BLaER1 (cell line): Measurements from ENCODE around the gene DNER.

Source experiments
- H3K27ac ChIP-seq: shearing (Covaris generic); formaldehyde crosslinking; 2 replicates; pipeline ENCODE4 v1.8.1; 2022
- H3K27me3 ChIP-seq: shearing (Covaris generic); formaldehyde crosslinking; 2 replicates; pipeline ENCODE4 v1.8.1; 2022
- H3K36me3 ChIP-seq: shearing (Covaris generic); formaldehyde crosslinking; 2 replicates; pipeline ENCODE4 v1.8.1; 2022
- H3K4me1 ChIP-seq: shearing (Covaris generic); formaldehyde crosslinking; 2 replicates; pipeline ENCODE4 v1.8.1; 2022
- H3K4me2 ChIP-seq: shearing (Covaris generic); formaldehyde crosslinking; 2 replicates; pipeline ENCODE4 v1.8.1; 2022
- H3K4me3 ChIP-seq: shearing (Covaris generic); formaldehyde crosslinking; 2 replicates; pipeline ENCODE4 v1.8.1; 2022
- H3K9ac ChIP-seq: shearing (Covaris generic); formaldehyde crosslinking; 2 replicates; pipeline ENCODE4 v1.8.1; 2022
- H3K9me3 ChIP-seq: shearing (Covaris generic); formaldehyde crosslinking; 2 replicates; pipeline ENCODE4 v1.8.1; 2022
- H4K20me1 ChIP-seq: shearing (Covaris generic); formaldehyde crosslinking; 2 replicates; pipeline ENCODE4 v1.8.1; 2022
- Cebpa-rat ChIP-seq: shearing (Covaris generic); IDR thresholded peaks from 2 replicates; pipeline ENCODE4 v1.8.1; 2022

Gene DNER

GRCh38 chr2:229451852-229452251, 262.5 kb downstream of the DNER start:
- H3K4me1 ChIP-seq, result no peaks in the 10 kb centered on the region
- H3K9me3 ChIP-seq, result no peaks in the 10 kb centered on the region
- no peak overlapping the region for H3K27ac ChIP-seq
- no peak overlapping the region for H3K9ac ChIP-seq
- no peaks in the 10 kb centered on the region for H4K20me1 ChIP-seq
- no peak for TF ChIP-seq Cebpa-rat
- no peaks in the 10 kb centered on the region for H3K36me3 ChIP-seq
- H3K27me3 ChIP-seq, result no peaks in the 10 kb centered on the region
- H3K4me3 ChIP-seq, result no peak overlapping the region
- H3K4me2 ChIP-seq, result no peak overlapping the region

- Histone ChIP-seq H3K9me3 (no peaks in the 10 kb centered on the region), H3K36me3 (no peaks in the 10 kb centered on the region), H3K27ac (no peak overlapping the region), H3K9ac (no peak overlapping the region), H3K4me1 (0 out of 2 replicates have a peak, but pooled peaks cover 6% of the 10 kb centered on the region), H4K20me1 (no peaks in the 10 kb centered on the region), H3K4me3 (no peak overlapping the region), H3K27me3 (no peaks in the 10 kb centered on the region), H3K4me2 (no peak overlapping the region)
- TF ChIP-seq Cebpa-rat, result no peak
Measured at GRCh38 chr2:229447227-229447626, 267.1 kb downstream of the DNER start.

GRCh38 chr2:229446350-229446749, 268.0 kb downstream of the DNER start:
- Histone ChIP-seq H4K20me1 (no peaks in the 10 kb centered on the region), H3K27me3 (no peaks in the 10 kb centered on the region), H3K27ac (no peak overlapping the region), H3K4me3 (no peak overlapping the region), H3K4me2 (no peak overlapping the region), H3K9me3 (no peaks in the 10 kb centered on the region), H3K4me1 (0 out of 2 replicates have a peak, but pooled peaks cover 6% of the 10 kb centered on the region), H3K9ac (no peak overlapping the region), H3K36me3 (no peaks in the 10 kb centered on the region)
- no peak for TF ChIP-seq Cebpa-rat

GRCh38 chr2:229445501-229446211, 268.7 kb downstream of the DNER start:
- no peak overlapping the region for H3K27ac ChIP-seq
- no peak overlapping the region for H3K4me2 ChIP-seq
- H3K27me3 ChIP-seq, result no peaks in the 10 kb centered on the region
- no peak overlapping the region for H3K4me3 ChIP-seq
- H3K4me1 ChIP-seq, result 0 out of 2 replicates have a peak, but pooled peaks cover 6% of the 10 kb centered on the region
- no peak overlapping the region for H3K9ac ChIP-seq
- TF ChIP-seq Cebpa-rat, result no peak
- no peaks in the 10 kb centered on the region for H3K9me3 ChIP-seq
- no peaks in the 10 kb centered on the region for H3K36me3 ChIP-seq
- no peaks in the 10 kb centered on the region for H4K20me1 ChIP-seq

- Histone ChIP-seq H3K4me2 (no peak overlapping the region), H3K27ac (no peak overlapping the region)
Measured at GRCh38 chr2:229445019-229445418, 269.3 kb downstream of the DNER start.

GRCh38 chr2:229443546-229444268, 270.6 kb downstream of the DNER start:
- no peak for TF ChIP-seq Cebpa-rat
- no peak overlapping the region for H3K9ac ChIP-seq
- no peaks in the 10 kb centered on the region for H3K36me3 ChIP-seq
- H3K27ac ChIP-seq, result no peak overlapping the region
- H3K9me3 ChIP-seq, result no peaks in the 10 kb centered on the region
- no peaks in the 10 kb centered on the region for H4K20me1 ChIP-seq
- no peak overlapping the region for H3K4me3 ChIP-seq
- 0 out of 2 replicates have a peak, but pooled peaks cover 6% of the 10 kb centered on the region for H3K4me1 ChIP-seq
- no peak overlapping the region for H3K4me2 ChIP-seq
- no peaks in the 10 kb centered on the region for H3K27me3 ChIP-seq

More at GRCh38 chr2:229445019-229445418, 269.3 kb downstream of the DNER start:
- H3K9ac ChIP-seq, result no peak overlapping the region
- H3K36me3 ChIP-seq, result no peaks in the 10 kb centered on the region
- 0 out of 2 replicates have a peak, but pooled peaks cover 6% of the 10 kb centered on the region for H3K4me1 ChIP-seq
- no peaks in the 10 kb centered on the region for H3K9me3 ChIP-seq
- no peak overlapping the region for H3K4me3 ChIP-seq
- H3K27me3 ChIP-seq, result no peaks in the 10 kb centered on the region
- H4K20me1 ChIP-seq, result no peaks in the 10 kb centered on the region
- TF ChIP-seq Cebpa-rat, result no peak

GRCh38 chr2:229443141-229443540, 271.2 kb downstream of the DNER start:
- H3K4me2 ChIP-seq, result no peak overlapping the region

GRCh38 chr2:229438430-229439159, 275.8 kb downstream of the DNER start:
- no peak overlapping the region for H3K4me2 ChIP-seq
- H3K4me3 ChIP-seq, result no peak overlapping the region
- H3K9ac ChIP-seq, result no peak overlapping the region
- H3K27me3 ChIP-seq, result no peaks in the 10 kb centered on the region
- H4K20me1 ChIP-seq, result no peaks in the 10 kb centered on the region
- H3K27ac ChIP-seq, result no peak overlapping the region
- no peaks in the 10 kb centered on the region for H3K9me3 ChIP-seq
- H3K4me1 ChIP-seq, result 0 out of 2 replicates have a peak, but pooled peaks cover 6% of the 10 kb centered on the region
- no peaks in the 10 kb centered on the region for H3K36me3 ChIP-seq
- no peak for TF ChIP-seq Cebpa-rat

More at GRCh38 chr2:229443141-229443540, 271.2 kb downstream of the DNER start:
- 0 out of 2 replicates have a peak, but pooled peaks cover 6% of the 10 kb centered on the region for H3K4me1 ChIP-seq
- no peak overlapping the region for H3K4me3 ChIP-seq
- no peaks in the 10 kb centered on the region for H4K20me1 ChIP-seq
- no peaks in the 10 kb centered on the region for H3K36me3 ChIP-seq
- no peaks in the 10 kb centered on the region for H3K9me3 ChIP-seq
- no peak overlapping the region for H3K27ac ChIP-seq
- no peaks in the 10 kb centered on the region for H3K27me3 ChIP-seq
- TF ChIP-seq Cebpa-rat, result no peak
- no peak overlapping the region for H3K9ac ChIP-seq

- H3K4me2 ChIP-seq, result no peak overlapping the region
- H3K36me3 ChIP-seq, result no peaks in the 10 kb centered on the region
- no peak for TF ChIP-seq Cebpa-rat
- H4K20me1 ChIP-seq, result no peaks in the 10 kb centered on the region
- no peaks in the 10 kb centered on the region for H3K9me3 ChIP-seq
- no peaks in the 10 kb centered on the region for H3K27me3 ChIP-seq
- no peak overlapping the region for H3K4me3 ChIP-seq
- no peak overlapping the region for H3K27ac ChIP-seq
- no peaks in the 10 kb centered on the region for H3K4me1 ChIP-seq
- no peak overlapping the region for H3K9ac ChIP-seq
Measured at GRCh38 chr2:229437467-229437866, 276.9 kb downstream of the DNER start.
